HTR-8/SVneo (cell line): Measurements from ENCODE around the gene WFIKKN1.
"Not testable (repeated sequence)": the region's sequence is repeated elsewhere in the genome, so short reads cannot be mapped to it uniquely, and the experiment has no call there.

ENCODE experiments used
- DNase-seq: peaks from one replicate; pipeline ENCODE4 v3.0.0; 2011; ENCODE audit warnings: low spot score, mixed read lengths; ENCODE audit not compliant: insufficient read length
- FAIRE-seq: peaks from 2 replicates; lab custom pipeline; 2011; peaks lifted over from hg19 to GRCh38; lab: Jason Lieb, UNC

The WFIKKN1 gene

GRCh38 chr16:593406-593805, 37.4 kb upstream of the WFIKKN1 start:
- DNase-seq (no peak), FAIRE-seq (no peak)

- FAIRE-seq (no peak), DNase-seq (no peak)
Observed at GRCh38 chr16:593807-594206, 37.0 kb upstream of the WFIKKN1 start.

GRCh38 chr16:595094-595528, 35.7 kb upstream of the WFIKKN1 start:
- no peak for FAIRE-seq
- DNase-seq = no peak

GRCh38 chr16:595942-596735, 34.6 kb upstream of the WFIKKN1 start:
- FAIRE-seq (no peak), DNase-seq (no peak)

GRCh38 chr16:596736-597060, 34.1 kb upstream of the WFIKKN1 start:
- DNase-seq = no peak
- no peak for FAIRE-seq

GRCh38 chr16:597655-598054, 33.1 kb upstream of the WFIKKN1 start:
- DNase-seq, FAIRE-seq: not testable (repeated sequence)

GRCh38 chr16:598823-599739, 31.7 kb upstream of the WFIKKN1 start:
- FAIRE-seq (no peak), DNase-seq (no peak)

- FAIRE-seq (no peak), DNase-seq (no peak)
Observed at GRCh38 chr16:600781-601180, 30.0 kb upstream of the WFIKKN1 start.

GRCh38 chr16:603933-604332, 26.9 kb upstream of the WFIKKN1 start:
- DNase-seq (no peak), FAIRE-seq (no peak)

GRCh38 chr16:606656-607307, 24.0 kb upstream of the WFIKKN1 start:
- no peak for FAIRE-seq

GRCh38 chr16:608019-608418, 22.8 kb upstream of the WFIKKN1 start:
- no peak for FAIRE-seq

More at GRCh38 chr16:606656-607307, 24.0 kb upstream of the WFIKKN1 start:
- no peak for DNase-seq

GRCh38 chr16:609316-609715, 21.5 kb upstream of the WFIKKN1 start:
- no peak for FAIRE-seq
- no peak for DNase-seq

More at GRCh38 chr16:608019-608418, 22.8 kb upstream of the WFIKKN1 start:
- DNase-seq = no peak

GRCh38 chr16:609984-610383, 20.8 kb upstream of the WFIKKN1 start:
- DNase-seq (no peak), FAIRE-seq (no peak)

- DNase-seq (no peak), FAIRE-seq (no peak)
Observed at GRCh38 chr16:610513-611381, 20.0 kb upstream of the WFIKKN1 start.

- FAIRE-seq = no peak
- DNase-seq = no peak
Observed at GRCh38 chr16:615122-615521, 15.7 kb upstream of the WFIKKN1 start.

- no peak for DNase-seq
- no peak for FAIRE-seq
Observed at GRCh38 chr16:616733-617586, 13.8 kb upstream of the WFIKKN1 start.

- DNase-seq (no peak), FAIRE-seq (no peak)
Observed at GRCh38 chr16:617855-618254, 12.9 kb upstream of the WFIKKN1 start.

- FAIRE-seq = no peak
- DNase-seq = no peak
Observed at GRCh38 chr16:619476-620100, 11.2 kb upstream of the WFIKKN1 start.
